Activated B cell treated with CpG ODN at 0.5 μM for 24 hours (primary cell): ENCODE results near the gene GP1BA. TPM values are rescaled to one million over a fixed set of nuclear protein-coding genes. Genes with fewer than 3 reads are reported as not detected.

ENCODE experiments used
- ATAC-seq: fragments of 200-7000 bp; cut with Tn5 transposase; one replicate; pipeline ENCODE4 v1.10.0; 2021; ENCODE audit warnings: low read depth, mild to moderate bottlenecking, moderate library complexity
- CTCF ChIA-PET: fragments of 350-600 bp; sonication (Branson Sonifier 250); formaldehyde crosslinking; loops from one replicate; lab custom pipeline; 2021; ENCODE audit warnings: antibody characterized with exemption; lab: Charles Lee
- POLR2A ChIA-PET: fragments of 350-600 bp; sonication (Branson Sonifier 250); formaldehyde crosslinking; loops from one replicate; lab custom pipeline; 2021; ENCODE audit warnings: antibody characterized with exemption; lab: Charles Lee
- DNase-seq: peaks from one replicate; pipeline ENCODE4 v3.0.0; 2022
- H3K27ac Mint-ChIP-seq: one replicate; pipeline ENCODE4 v1.8.0; 2020; ENCODE audit warnings: mixed read lengths
- H3K27me3 Mint-ChIP-seq: one replicate; pipeline ENCODE4 v1.8.0; 2021; ENCODE audit warnings: mixed read lengths
- H3K36me3 Mint-ChIP-seq: one replicate; pipeline ENCODE4 v1.8.0; 2021; ENCODE audit warnings: low read depth, mixed read lengths
- H3K4me1 Mint-ChIP-seq: one replicate; pipeline ENCODE4 v1.8.0; 2021; ENCODE audit warnings: mixed read lengths
- H3K4me3 Mint-ChIP-seq: one replicate; pipeline ENCODE4 v1.8.0; 2020; ENCODE audit warnings: mild to moderate bottlenecking, mixed read lengths
- H3K9me3 Mint-ChIP-seq: one replicate; pipeline ENCODE4 v1.8.0; 2020; ENCODE audit warnings: mixed read lengths
- intact Hi-C: fragments of 100-400 bp; cut with micrococcal nuclease; formaldehyde crosslinking; loops from one replicate; pipeline ENCODE4 v1.15.1; 2024
- total RNA-seq: library from RNA; stranded (reverse); gene quantifications from 2 replicates; pipeline ENCODE4 v1.2.3, GENCODE V29; 2022
- TF ChIP-seq, protein P1 (sequence below): fragments of 200-600 bp; IDR thresholded peaks from one replicate; pipeline ENCODE4 v1.8.0; 2022; ENCODE audit warnings: antibody characterized with exemption, mild to moderate bottlenecking

The GP1BA gene
- total RNA-seq, 1 donor from 2014 or later = not detected

DNA sequence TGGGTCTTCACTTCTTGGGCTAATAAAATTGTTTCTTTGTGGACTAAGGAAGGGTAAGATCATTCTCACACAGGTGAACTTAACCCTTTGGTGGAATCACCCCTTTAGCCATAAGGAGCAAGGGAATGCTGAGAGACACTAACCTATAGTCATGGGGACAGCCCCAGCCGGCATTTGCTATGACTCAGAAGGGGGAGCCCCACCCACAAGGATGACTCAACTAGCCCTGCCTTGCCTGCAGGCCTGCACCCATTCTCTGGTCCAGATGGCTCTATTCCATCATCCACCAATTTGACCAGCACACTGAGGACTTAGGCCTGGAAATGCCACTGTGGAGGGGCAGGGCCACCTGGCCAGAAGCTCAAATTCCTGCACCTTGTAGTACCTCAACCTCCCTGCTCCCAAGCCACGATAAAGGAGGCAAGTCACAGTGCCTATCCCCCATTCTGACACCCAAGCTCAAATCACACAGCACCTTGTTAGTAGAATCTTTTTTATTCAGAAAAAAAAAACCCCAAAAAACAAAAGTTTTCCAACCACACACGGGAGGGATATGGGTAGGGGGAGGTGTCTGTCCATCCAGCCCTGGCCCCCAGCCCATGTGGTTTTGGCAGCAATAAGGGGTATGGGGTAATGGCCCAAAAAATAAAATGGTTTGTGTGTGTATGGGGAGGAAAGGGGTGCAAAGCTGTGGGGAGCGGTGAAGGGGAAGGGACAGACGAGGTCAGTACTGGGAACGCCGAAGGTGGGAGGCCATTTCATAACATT lies 13.3 kb downstream of the GP1BA start:
- TF ChIP-seq, protein P1, sequence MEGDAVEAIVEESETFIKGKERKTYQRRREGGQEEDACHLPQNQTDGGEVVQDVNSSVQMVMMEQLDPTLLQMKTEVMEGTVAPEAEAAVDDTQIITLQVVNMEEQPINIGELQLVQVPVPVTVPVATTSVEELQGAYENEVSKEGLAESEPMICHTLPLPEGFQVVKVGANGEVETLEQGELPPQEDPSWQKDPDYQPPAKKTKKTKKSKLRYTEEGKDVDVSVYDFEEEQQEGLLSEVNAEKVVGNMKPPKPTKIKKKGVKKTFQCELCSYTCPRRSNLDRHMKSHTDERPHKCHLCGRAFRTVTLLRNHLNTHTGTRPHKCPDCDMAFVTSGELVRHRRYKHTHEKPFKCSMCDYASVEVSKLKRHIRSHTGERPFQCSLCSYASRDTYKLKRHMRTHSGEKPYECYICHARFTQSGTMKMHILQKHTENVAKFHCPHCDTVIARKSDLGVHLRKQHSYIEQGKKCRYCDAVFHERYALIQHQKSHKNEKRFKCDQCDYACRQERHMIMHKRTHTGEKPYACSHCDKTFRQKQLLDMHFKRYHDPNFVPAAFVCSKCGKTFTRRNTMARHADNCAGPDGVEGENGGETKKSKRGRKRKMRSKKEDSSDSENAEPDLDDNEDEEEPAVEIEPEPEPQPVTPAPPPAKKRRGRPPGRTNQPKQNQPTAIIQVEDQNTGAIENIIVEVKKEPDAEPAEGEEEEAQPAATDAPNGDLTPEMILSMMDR = no peak
- peak; percentile 63 for DNase-seq
- no peaks in the 10 kb centered on the region for H3K9me3 Mint-ChIP-seq
- peak; percentile 25 for ATAC-seq
- H3K27me3 Mint-ChIP-seq = peaks cover 2% of the 10 kb centered on the region
- POLR2A ChIA-PET = interaction anchor here (0.7 to 12.1 kb wide), 12 partner anchors 9 to 247 kb away, joined by 3 to 391 read pairs (median 12); partner anchors contain the start of genes CAMTA2, INCA1, KIF1C and SPAG7
- H3K4me1 Mint-ChIP-seq = peaks cover 70% of the 10 kb centered on the region
- CTCF ChIA-PET = interaction anchor here (1.0 kb wide), 2 partner anchors 22 to 36 kb away, joined by 3 to 7 read pairs; partner anchors contain the start of gene SPAG7
- H3K4me3 Mint-ChIP-seq = peak overlapping the region; percentile 85
- intact Hi-C loops = loop anchor here (5.0 to 10.0 kb wide), 6 partner anchors 138 to 1033 kb away; partner anchors contain the start of genes ATP2A3, MED11, NUP88 and PLD2
- peaks cover 66% of the 10 kb centered on the region for H3K36me3 Mint-ChIP-seq
- H3K27ac Mint-ChIP-seq = peak overlapping the region; percentile 94

- TF ChIP-seq, protein P1 = no peak
- H3K4me3 Mint-ChIP-seq = peak overlapping the region; percentile 100
- ATAC-seq (no peak), DNase-seq (no peak)
- H3K27ac Mint-ChIP-seq = peak overlapping the region; percentile 100
- ChIA-PET POLR2A (interaction anchor here (0.7 to 12.1 kb wide), 12 partner anchors 21 to 246 kb away, joined by 3 to 391 read pairs (median 14); partner anchors contain the start of genes C17orf107, CAMTA2, INCA1 and KIF1C), CTCF (interaction anchor here (1.0 kb wide), 2 partner anchors 21 to 37 kb away, joined by 3 to 7 read pairs; partner anchors contain the start of gene SPAG7)
- intact Hi-C loops = loop anchor here (5.0 to 10.0 kb wide), 6 partner anchors 139 to 1034 kb away; partner anchors contain the start of genes ATP2A3, MED11, NUP88 and PLD2
- H3K36me3 Mint-ChIP-seq = peaks cover 61% of the 10 kb centered on the region
- peaks cover 2% of the 10 kb centered on the region for H3K27me3 Mint-ChIP-seq
- no peaks in the 10 kb centered on the region for H3K9me3 Mint-ChIP-seq
- peaks cover 71% of the 10 kb centered on the region for H3K4me1 Mint-ChIP-seq
These were observed 13.8 kb downstream of the GP1BA start for GRCh38 chr17:4945944-4946280.

DNA sequence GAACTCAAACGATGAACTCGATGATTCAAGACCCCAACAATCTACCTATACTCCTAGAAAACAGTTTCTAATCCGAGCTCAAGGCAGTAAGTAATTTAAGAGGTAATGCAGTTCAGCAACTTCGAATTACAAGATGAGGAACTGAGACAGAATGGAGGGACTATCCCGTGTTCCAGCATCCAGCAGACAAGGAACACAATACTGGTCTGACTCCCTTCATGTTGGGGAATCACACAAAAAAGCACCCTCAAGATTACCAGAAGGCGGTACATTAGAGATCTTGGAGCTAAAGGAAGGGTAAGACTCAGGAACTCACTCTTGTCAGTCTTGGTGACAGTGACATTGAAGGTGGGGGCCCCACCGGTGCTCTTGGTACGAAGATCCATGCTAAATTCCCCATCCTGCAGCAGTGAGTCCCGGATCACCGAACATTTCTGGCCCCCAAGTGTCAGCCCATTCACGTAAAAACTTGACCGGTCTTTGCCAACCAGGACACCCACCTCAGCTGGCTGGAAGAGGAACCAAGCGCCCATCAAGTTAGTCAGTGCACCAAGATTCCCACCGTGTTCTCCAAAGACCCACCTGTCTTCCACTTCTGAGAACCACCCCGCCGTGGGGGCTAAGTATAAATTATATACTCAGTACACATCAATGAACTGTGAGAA lies 14.4 kb downstream of the GP1BA start:
- TF ChIP-seq, protein P1 = no peak
- H3K9me3 Mint-ChIP-seq = no peaks in the 10 kb centered on the region
- POLR2A ChIA-PET = interaction anchor here (0.6 to 12.1 kb wide), 19 partner anchors 7 to 1032 kb away, joined by 3 to 391 read pairs (median 6); partner anchors contain the start of genes ARRB2, C17orf107, CAMTA2 and CYB5D2
- no peak for ATAC-seq
- CTCF ChIA-PET = interaction anchor here (1.0 kb wide), 2 partner anchors 21 to 37 kb away, joined by 3 to 7 read pairs; partner anchors contain the start of gene SPAG7
- H3K36me3 Mint-ChIP-seq = peaks cover 57% of the 10 kb centered on the region
- peak overlapping the region; percentile 100 for H3K4me3 Mint-ChIP-seq
- peaks cover 2% of the 10 kb centered on the region for H3K27me3 Mint-ChIP-seq
- intact Hi-C loops = loop anchor here (5.0 to 10.0 kb wide), 6 partner anchors 139 to 1034 kb away; partner anchors contain the start of genes ATP2A3, MED11, NUP88 and PLD2
- no peak for DNase-seq
- peak overlapping the region; percentile 100 for H3K27ac Mint-ChIP-seq
- H3K4me1 Mint-ChIP-seq = peaks cover 69% of the 10 kb centered on the region

- TF ChIP-seq, protein P1 = no peak
- H3K4me1 Mint-ChIP-seq = peaks cover 63% of the 10 kb centered on the region
- intact Hi-C loops = loop anchor here (5.0 to 10.0 kb wide), 6 partner anchors 140 to 1035 kb away; partner anchors contain the start of genes ATP2A3, MED11, NUP88 and PLD2
These were observed 14.9 kb downstream of the GP1BA start for GRCh38 chr17:4947010-4947410.

More at GRCh38 chr17:4947010-4947410, 14.9 kb downstream of the GP1BA start:
- Mint-ChIP-seq H3K4me3 (peak overlapping the region; percentile 100), H3K9me3 (no peaks in the 10 kb centered on the region), H3K27ac (peak overlapping the region; percentile 100), H3K36me3 (peaks cover 52% of the 10 kb centered on the region), H3K27me3 (peaks cover 2% of the 10 kb centered on the region)
- ATAC-seq = no peak
- POLR2A ChIA-PET = interaction anchor here (0.6 to 12.1 kb wide), 20 partner anchors 7 to 1033 kb away, joined by 3 to 391 read pairs (median 7); partner anchors contain the start of genes ARRB2, C17orf107, CAMTA2 and CYB5D2
- CTCF ChIA-PET = interaction anchor here (1.6 kb wide), 1 partner anchor 40 kb away, joined by 3 read pairs; no protein-coding TSS in a partner anchor
- DNase-seq = no peak
